A549 (cell line): Measurements from ENCODE around the gene ADORA1.

Source experiments
- HDAC2 ChIP-seq: fragments of 200-600 bp; sonication (generic); IDR thresholded peaks from 2 replicates; pipeline ENCODE4 v1.6.1; 2016
- KDM1A ChIP-seq: fragments of 200-600 bp; sonication (generic); IDR thresholded peaks from 2 replicates; pipeline ENCODE4 v1.6.1; 2016; ENCODE audit warnings: low read depth, mild to moderate bottlenecking
- TF ChIP-seq, protein P1 (sequence below): fragments of 200-600 bp; sonication (generic); IDR thresholded peaks from 2 replicates; pipeline ENCODE4 v1.6.1; 2016; ENCODE audit warnings: antibody characterized with exemption, mild to moderate bottlenecking, moderate library complexity

DNA sequence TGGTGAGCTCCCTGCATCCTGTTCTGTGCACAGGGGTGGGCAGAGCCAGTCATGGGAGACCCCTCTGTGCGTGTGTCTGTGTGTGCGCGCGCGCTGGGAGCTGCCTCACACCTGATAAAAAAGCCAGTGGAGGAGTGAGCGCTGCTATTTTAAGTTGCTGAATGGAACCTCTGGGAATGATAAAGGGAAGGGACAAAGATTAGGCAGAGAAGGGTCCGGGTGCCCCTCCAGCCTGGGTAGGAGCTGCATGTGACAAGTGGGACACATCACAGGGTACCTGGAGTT, 847 bp downstream of the ADORA1 start:
- TF ChIP-seq HDAC2 (no peak), KDM1A (no peak)
- TF ChIP-seq, protein P1, sequence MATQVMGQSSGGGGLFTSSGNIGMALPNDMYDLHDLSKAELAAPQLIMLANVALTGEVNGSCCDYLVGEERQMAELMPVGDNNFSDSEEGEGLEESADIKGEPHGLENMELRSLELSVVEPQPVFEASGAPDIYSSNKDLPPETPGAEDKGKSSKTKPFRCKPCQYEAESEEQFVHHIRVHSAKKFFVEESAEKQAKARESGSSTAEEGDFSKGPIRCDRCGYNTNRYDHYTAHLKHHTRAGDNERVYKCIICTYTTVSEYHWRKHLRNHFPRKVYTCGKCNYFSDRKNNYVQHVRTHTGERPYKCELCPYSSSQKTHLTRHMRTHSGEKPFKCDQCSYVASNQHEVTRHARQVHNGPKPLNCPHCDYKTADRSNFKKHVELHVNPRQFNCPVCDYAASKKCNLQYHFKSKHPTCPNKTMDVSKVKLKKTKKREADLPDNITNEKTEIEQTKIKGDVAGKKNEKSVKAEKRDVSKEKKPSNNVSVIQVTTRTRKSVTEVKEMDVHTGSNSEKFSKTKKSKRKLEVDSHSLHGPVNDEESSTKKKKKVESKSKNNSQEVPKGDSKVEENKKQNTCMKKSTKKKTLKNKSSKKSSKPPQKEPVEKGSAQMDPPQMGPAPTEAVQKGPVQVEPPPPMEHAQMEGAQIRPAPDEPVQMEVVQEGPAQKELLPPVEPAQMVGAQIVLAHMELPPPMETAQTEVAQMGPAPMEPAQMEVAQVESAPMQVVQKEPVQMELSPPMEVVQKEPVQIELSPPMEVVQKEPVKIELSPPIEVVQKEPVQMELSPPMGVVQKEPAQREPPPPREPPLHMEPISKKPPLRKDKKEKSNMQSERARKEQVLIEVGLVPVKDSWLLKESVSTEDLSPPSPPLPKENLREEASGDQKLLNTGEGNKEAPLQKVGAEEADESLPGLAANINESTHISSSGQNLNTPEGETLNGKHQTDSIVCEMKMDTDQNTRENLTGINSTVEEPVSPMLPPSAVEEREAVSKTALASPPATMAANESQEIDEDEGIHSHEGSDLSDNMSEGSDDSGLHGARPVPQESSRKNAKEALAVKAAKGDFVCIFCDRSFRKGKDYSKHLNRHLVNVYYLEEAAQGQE: no peak
